WTC11 (cell line): ENCODE measurements around the gene HHIPL2. TPM values are rescaled to one million over a fixed set of nuclear protein-coding genes. Genes with fewer than 3 reads are reported as not detected.

ENCODE experiments used
- ATAC-seq: fragments of 200-7000 bp; cut with Tn5 transposase; 2 replicates; pipeline ENCODE4 v1.10.0; 2021; ENCODE audit warnings: mild to moderate bottlenecking, moderate library complexity
- CTCF ChIA-PET: fragments of 300-600 bp; sonication (Branson Sonifier 250); formaldehyde crosslinking; loops from one replicate; lab custom pipeline; 2021; ENCODE audit warnings: antibody characterized with exemption; lab: Charles Lee
- POLR2A ChIA-PET: fragments of 350-600 bp; sonication (Branson Sonifier 250); formaldehyde crosslinking; loops from one replicate; lab custom pipeline; 2021; ENCODE audit warnings: antibody characterized with exemption; lab: Charles Lee
- DNase-seq: peaks from one replicate; pipeline ENCODE4 v3.0.0; 2021; ENCODE audit warnings: low spot score
- H3K27ac Mint-ChIP-seq: 2 replicates; pipeline ENCODE4 v1.8.0; 2021; ENCODE audit warnings: mixed read lengths
- H3K27me3 Mint-ChIP-seq: 2 replicates; pipeline ENCODE4 v1.8.0; 2021; ENCODE audit warnings: low read depth, mild to moderate bottlenecking, moderate library complexity, mixed read lengths
- H3K36me3 Mint-ChIP-seq: 2 replicates; pipeline ENCODE4 v1.8.0; 2021; ENCODE audit warnings: mixed read lengths
- H3K4me1 Mint-ChIP-seq: 2 replicates; pipeline ENCODE4 v1.8.0; 2022; ENCODE audit warnings: mixed read lengths
- H3K4me3 Mint-ChIP-seq: 2 replicates; pipeline ENCODE4 v1.8.0; 2021; ENCODE audit warnings: mild to moderate bottlenecking, moderate library complexity, mixed read lengths
- H3K9me3 Mint-ChIP-seq: 2 replicates; pipeline ENCODE4 v1.8.0; 2021; ENCODE audit warnings: mixed read lengths
- ATF1 ChIP-seq: sonication (generic); formaldehyde crosslinking; IDR thresholded peaks from 2 replicates; pipeline ENCODE4 v1.8.1; 2023; ENCODE audit warnings: mild to moderate bottlenecking, moderate library complexity, missing genetic modification reagents
- FOXK1 ChIP-seq: sonication (generic); formaldehyde crosslinking; IDR thresholded peaks from 2 replicates; pipeline ENCODE4 v1.8.0; 2022; ENCODE audit warnings: mild to moderate bottlenecking, moderate library complexity, missing genetic modification reagents
- IRF2 ChIP-seq: sonication (generic); formaldehyde crosslinking; IDR thresholded peaks from 2 replicates; pipeline ENCODE4 v1.8.0; 2022; ENCODE audit warnings: low read depth, missing genetic modification reagents, borderline replicate concordance
- NFATC4 ChIP-seq: fragments of 250-450 bp; sonication (Bioruptor Pico); IDR thresholded peaks from 2 replicates; pipeline ENCODE4 v1.9.0; 2021; ENCODE audit warnings: mild to moderate bottlenecking
- NFE2L1 ChIP-seq: sonication (generic); formaldehyde crosslinking; IDR thresholded peaks from 2 replicates; pipeline ENCODE4 v1.8.1; 2023; ENCODE audit warnings: missing genetic modification reagents
- RELA ChIP-seq: sonication (generic); formaldehyde crosslinking; IDR thresholded peaks from 2 replicates; pipeline ENCODE4 v1.8.1; 2022; ENCODE audit warnings: missing genetic modification reagents, mild to moderate bottlenecking, borderline replicate concordance
- SMAD4 ChIP-seq: sonication (generic); formaldehyde crosslinking; IDR thresholded peaks from 2 replicates; pipeline ENCODE4 v1.8.0; 2022; ENCODE audit warnings: mild to moderate bottlenecking, missing genetic modification reagents
- SP1 ChIP-seq: sonication (generic); formaldehyde crosslinking; conservative IDR thresholded peaks from 2 replicates; pipeline ENCODE4 v1.8.1; 2022; ENCODE audit warnings: missing genetic modification reagents
- ZNF138 ChIP-seq: sonication (generic); formaldehyde crosslinking; conservative IDR thresholded peaks from 2 replicates; pipeline ENCODE4 v1.8.1; 2022; ENCODE audit warnings: mild to moderate bottlenecking, moderate library complexity, missing genetic modification reagents
- ZNF317 ChIP-seq: sonication (generic); formaldehyde crosslinking; IDR thresholded peaks from 2 replicates; pipeline ENCODE4 v1.8.1; 2023; ENCODE audit warnings: low read depth, mild to moderate bottlenecking, moderate library complexity, missing genetic modification reagents, borderline replicate concordance
- ZNF423 ChIP-seq: fragments of 250-450 bp; sonication (Bioruptor Pico); IDR thresholded peaks from 2 replicates; pipeline ENCODE4 v2.1.2; 2022; ENCODE audit warnings: mild to moderate bottlenecking, moderate library complexity
- total RNA-seq: library from RNA; stranded (reverse); gene quantifications from 3 replicates; pipeline ENCODE4 v1.2.3, GENCODE V29; 2021
- TF ChIP-seq, protein P1 (sequence below): sonication (generic); formaldehyde crosslinking; IDR thresholded peaks from 2 replicates; pipeline ENCODE4 v1.8.1; 2023; ENCODE audit warnings: mild to moderate bottlenecking, missing genetic modification reagents, borderline replicate concordance
- TF ChIP-seq, protein P2 (sequence below): sonication (generic); formaldehyde crosslinking; IDR thresholded peaks from 2 replicates; pipeline ENCODE4 v1.8.0; 2022; ENCODE audit warnings: mild to moderate bottlenecking, missing genetic modification reagents
- TF ChIP-seq, protein P3 (sequence below): fragments of 250-450 bp; sonication (Bioruptor Pico); IDR thresholded peaks from 2 replicates; pipeline ENCODE4 v1.8.0; 2021; ENCODE audit warnings: mild to moderate bottlenecking
- TF ChIP-seq, protein P4 (sequence below): sonication (generic); formaldehyde crosslinking; IDR thresholded peaks from 2 replicates; pipeline ENCODE4 v1.8.1; 2023; ENCODE audit warnings: mild to moderate bottlenecking, missing genetic modification reagents, moderate library complexity
- TF ChIP-seq, protein P5 (sequence below): sonication (generic); formaldehyde crosslinking; IDR thresholded peaks from 2 replicates; pipeline ENCODE4 v1.8.0; 2022; ENCODE audit warnings: missing genetic modification reagents
- TF ChIP-seq, protein P6 (sequence below): fragments of 250-450 bp; sonication (Bioruptor Pico); IDR thresholded peaks from 2 replicates; pipeline ENCODE4 v1.9.0; 2021; ENCODE audit warnings: mild to moderate bottlenecking, borderline replicate concordance

HHIPL2 gene
- total RNA-seq, 1 experiment from 2014 or later, result 0.11 TPM

DNA sequence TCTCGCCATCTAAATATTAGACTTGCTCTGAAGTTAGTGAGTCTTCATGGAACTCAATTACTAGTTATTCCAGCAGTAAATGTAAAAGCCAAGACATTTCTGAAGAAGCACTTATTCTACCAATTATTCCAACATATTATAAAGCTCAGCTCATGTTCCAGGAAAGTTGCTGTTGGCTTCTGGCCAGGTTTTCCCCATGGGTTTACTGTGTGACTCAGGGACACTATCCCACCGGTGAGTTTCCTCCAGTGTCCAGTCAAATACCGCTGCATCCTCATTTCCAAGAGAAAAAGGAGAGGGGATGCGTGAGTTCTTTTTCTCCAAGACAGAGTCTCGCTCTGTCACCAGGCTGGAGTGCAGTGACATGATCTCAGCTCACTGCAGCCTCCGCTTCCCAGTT is 9.2 kb upstream of the HHIPL2 start (continued):
- TF ChIP-seq, protein P1, sequence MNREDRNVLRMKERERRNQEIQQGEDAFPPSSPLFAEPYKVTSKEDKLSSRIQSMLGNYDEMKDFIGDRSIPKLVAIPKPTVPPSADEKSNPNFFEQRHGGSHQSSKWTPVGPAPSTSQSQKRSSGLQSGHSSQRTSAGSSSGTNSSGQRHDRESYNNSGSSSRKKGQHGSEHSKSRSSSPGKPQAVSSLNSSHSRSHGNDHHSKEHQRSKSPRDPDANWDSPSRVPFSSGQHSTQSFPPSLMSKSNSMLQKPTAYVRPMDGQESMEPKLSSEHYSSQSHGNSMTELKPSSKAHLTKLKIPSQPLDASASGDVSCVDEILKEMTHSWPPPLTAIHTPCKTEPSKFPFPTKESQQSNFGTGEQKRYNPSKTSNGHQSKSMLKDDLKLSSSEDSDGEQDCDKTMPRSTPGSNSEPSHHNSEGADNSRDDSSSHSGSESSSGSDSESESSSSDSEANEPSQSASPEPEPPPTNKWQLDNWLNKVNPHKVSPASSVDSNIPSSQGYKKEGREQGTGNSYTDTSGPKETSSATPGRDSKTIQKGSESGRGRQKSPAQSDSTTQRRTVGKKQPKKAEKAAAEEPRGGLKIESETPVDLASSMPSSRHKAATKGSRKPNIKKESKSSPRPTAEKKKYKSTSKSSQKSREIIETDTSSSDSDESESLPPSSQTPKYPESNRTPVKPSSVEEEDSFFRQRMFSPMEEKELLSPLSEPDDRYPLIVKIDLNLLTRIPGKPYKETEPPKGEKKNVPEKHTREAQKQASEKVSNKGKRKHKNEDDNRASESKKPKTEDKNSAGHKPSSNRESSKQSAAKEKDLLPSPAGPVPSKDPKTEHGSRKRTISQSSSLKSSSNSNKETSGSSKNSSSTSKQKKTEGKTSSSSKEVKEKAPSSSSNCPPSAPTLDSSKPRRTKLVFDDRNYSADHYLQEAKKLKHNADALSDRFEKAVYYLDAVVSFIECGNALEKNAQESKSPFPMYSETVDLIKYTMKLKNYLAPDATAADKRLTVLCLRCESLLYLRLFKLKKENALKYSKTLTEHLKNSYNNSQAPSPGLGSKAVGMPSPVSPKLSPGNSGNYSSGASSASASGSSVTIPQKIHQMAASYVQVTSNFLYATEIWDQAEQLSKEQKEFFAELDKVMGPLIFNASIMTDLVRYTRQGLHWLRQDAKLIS (CRISPR knock-in tag), result no peak

DNA sequence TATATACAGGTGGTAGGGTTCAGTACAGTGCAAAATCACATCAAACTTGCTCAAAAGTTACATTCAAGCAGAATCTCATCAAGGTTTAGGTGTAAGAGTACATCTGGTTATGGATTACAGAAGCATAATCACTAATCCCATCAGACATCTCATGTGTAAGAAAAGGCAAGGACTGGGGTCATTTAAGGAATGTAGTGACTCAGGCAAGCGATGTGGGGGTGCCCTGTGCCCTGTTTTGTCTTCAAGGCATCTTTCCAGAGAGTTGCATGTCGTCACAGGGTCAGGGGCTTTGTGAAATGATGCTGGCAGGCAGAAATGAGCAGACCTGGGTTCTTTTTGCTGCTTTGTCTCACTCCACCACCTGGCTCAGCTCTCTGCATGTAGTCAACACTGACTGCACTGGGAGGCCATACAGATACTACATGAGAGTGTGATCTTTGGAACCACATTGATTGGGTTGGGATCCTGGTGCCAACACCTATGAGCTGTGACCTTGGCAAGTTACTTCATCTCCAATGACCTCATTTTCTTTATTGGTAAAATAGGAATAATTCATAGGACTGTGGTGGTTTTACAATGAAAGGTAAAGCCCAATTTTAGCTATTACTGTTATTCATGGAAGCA is 8.2 kb upstream of the HHIPL2 start:
- ATAC-seq, result no peak
- H3K27ac Mint-ChIP-seq, result no peak overlapping the region
- H3K4me1 Mint-ChIP-seq, result no peaks in the 10 kb centered on the region
- POLR2A ChIA-PET, result no interaction called here
- H3K9me3 Mint-ChIP-seq, result no peaks in the 10 kb centered on the region
- H3K27me3 Mint-ChIP-seq, result no peaks in the 10 kb centered on the region
- TF ChIP-seq, protein P2, sequence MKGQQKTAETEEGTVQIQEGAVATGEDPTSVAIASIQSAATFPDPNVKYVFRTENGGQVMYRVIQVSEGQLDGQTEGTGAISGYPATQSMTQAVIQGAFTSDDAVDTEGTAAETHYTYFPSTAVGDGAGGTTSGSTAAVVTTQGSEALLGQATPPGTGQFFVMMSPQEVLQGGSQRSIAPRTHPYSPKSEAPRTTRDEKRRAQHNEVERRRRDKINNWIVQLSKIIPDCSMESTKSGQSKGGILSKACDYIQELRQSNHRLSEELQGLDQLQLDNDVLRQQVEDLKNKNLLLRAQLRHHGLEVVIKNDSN, result no peak
- no peak for TF ChIP-seq ATF1 (CRISPR knock-in tag)
- no peak overlapping the region for H3K4me3 Mint-ChIP-seq
- CTCF ChIA-PET, result no interaction called here
- peaks cover 19% of the 10 kb centered on the region for H3K36me3 Mint-ChIP-seq
- DNase-seq, result no peak

DNA sequence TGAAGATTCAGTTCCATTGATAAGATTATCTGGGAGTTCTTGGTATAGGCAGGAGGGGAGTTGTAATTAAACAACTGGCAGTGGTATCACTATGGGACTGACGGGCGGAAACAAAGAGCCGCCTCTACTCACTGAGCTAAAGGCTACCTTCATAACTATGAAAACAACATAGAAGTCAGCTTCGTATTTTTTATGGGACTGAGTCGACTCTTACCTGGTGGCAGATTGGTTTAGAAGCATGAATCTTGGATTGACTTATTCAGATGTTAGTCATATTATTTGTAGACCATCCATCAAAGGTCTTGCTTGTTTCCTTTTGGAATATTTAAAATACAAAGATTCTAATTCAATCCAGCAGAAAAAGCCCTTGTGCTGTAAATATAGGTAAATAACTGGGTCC is 6.3 kb upstream of the HHIPL2 start:
- POLR2A ChIA-PET, result no interaction called here
- Mint-ChIP-seq H3K9me3 (no peaks in the 10 kb centered on the region), H3K36me3 (peaks cover 15% of the 10 kb centered on the region), H3K4me1 (no peaks in the 10 kb centered on the region), H3K27ac (no peak overlapping the region), H3K4me3 (no peak overlapping the region), H3K27me3 (no peaks in the 10 kb centered on the region)
- DNase-seq (no peak), ATAC-seq (no peak)
- CTCF ChIA-PET, result no interaction called here
- TF ChIP-seq ZNF423 (CRISPR knock-in tag) (no peak), ZNF317 (CRISPR knock-in tag) (no peak), NFE2L1 (CRISPR knock-in tag) (no peak), ZNF138 (CRISPR knock-in tag) (no peak), SMAD4 (CRISPR knock-in tag) (no peak), IRF2 (CRISPR knock-in tag) (no peak), RELA (CRISPR knock-in tag) (no peak), NFATC4 (CRISPR knock-in tag) (no peak), FOXK1 (CRISPR knock-in tag) (no peak), ATF1 (CRISPR knock-in tag) (no peak), SP1 (CRISPR knock-in tag) (no peak)
- TF ChIP-seq, protein P3, sequence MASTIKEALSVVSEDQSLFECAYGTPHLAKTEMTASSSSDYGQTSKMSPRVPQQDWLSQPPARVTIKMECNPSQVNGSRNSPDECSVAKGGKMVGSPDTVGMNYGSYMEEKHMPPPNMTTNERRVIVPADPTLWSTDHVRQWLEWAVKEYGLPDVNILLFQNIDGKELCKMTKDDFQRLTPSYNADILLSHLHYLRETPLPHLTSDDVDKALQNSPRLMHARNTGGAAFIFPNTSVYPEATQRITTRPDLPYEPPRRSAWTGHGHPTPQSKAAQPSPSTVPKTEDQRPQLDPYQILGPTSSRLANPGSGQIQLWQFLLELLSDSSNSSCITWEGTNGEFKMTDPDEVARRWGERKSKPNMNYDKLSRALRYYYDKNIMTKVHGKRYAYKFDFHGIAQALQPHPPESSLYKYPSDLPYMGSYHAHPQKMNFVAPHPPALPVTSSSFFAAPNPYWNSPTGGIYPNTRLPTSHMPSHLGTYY (CRISPR knock-in tag), result no peak
- TF ChIP-seq, protein P4, sequence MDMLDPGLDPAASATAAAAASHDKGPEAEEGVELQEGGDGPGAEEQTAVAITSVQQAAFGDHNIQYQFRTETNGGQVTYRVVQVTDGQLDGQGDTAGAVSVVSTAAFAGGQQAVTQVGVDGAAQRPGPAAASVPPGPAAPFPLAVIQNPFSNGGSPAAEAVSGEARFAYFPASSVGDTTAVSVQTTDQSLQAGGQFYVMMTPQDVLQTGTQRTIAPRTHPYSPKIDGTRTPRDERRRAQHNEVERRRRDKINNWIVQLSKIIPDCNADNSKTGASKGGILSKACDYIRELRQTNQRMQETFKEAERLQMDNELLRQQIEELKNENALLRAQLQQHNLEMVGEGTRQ (CRISPR knock-in tag), result no peak
- TF ChIP-seq, protein P5, sequence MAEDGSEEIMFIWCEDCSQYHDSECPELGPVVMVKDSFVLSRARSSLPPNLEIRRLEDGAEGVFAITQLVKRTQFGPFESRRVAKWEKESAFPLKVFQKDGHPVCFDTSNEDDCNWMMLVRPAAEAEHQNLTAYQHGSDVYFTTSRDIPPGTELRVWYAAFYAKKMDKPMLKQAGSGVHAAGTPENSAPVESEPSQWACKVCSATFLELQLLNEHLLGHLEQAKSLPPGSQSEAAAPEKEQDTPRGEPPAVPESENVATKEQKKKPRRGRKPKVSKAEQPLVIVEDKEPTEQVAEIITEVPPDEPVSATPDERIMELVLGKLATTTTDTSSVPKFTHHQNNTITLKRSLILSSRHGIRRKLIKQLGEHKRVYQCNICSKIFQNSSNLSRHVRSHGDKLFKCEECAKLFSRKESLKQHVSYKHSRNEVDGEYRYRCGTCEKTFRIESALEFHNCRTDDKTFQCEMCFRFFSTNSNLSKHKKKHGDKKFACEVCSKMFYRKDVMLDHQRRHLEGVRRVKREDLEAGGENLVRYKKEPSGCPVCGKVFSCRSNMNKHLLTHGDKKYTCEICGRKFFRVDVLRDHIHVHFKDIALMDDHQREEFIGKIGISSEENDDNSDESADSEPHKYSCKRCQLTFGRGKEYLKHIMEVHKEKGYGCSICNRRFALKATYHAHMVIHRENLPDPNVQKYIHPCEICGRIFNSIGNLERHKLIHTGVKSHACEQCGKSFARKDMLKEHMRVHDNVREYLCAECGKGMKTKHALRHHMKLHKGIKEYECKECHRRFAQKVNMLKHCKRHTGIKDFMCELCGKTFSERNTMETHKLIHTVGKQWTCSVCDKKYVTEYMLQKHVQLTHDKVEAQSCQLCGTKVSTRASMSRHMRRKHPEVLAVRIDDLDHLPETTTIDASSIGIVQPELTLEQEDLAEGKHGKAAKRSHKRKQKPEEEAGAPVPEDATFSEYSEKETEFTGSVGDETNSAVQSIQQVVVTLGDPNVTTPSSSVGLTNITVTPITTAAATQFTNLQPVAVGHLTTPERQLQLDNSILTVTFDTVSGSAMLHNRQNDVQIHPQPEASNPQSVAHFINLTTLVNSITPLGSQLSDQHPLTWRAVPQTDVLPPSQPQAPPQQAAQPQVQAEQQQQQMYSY (CRISPR knock-in tag), result no peak
- TF ChIP-seq, protein P6, sequence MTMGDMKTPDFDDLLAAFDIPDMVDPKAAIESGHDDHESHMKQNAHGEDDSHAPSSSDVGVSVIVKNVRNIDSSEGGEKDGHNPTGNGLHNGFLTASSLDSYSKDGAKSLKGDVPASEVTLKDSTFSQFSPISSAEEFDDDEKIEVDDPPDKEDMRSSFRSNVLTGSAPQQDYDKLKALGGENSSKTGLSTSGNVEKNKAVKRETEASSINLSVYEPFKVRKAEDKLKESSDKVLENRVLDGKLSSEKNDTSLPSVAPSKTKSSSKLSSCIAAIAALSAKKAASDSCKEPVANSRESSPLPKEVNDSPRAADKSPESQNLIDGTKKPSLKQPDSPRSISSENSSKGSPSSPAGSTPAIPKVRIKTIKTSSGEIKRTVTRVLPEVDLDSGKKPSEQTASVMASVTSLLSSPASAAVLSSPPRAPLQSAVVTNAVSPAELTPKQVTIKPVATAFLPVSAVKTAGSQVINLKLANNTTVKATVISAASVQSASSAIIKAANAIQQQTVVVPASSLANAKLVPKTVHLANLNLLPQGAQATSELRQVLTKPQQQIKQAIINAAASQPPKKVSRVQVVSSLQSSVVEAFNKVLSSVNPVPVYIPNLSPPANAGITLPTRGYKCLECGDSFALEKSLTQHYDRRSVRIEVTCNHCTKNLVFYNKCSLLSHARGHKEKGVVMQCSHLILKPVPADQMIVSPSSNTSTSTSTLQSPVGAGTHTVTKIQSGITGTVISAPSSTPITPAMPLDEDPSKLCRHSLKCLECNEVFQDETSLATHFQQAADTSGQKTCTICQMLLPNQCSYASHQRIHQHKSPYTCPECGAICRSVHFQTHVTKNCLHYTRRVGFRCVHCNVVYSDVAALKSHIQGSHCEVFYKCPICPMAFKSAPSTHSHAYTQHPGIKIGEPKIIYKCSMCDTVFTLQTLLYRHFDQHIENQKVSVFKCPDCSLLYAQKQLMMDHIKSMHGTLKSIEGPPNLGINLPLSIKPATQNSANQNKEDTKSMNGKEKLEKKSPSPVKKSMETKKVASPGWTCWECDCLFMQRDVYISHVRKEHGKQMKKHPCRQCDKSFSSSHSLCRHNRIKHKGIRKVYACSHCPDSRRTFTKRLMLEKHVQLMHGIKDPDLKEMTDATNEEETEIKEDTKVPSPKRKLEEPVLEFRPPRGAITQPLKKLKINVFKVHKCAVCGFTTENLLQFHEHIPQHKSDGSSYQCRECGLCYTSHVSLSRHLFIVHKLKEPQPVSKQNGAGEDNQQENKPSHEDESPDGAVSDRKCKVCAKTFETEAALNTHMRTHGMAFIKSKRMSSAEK, result no peak
